ENCODE results near the gene RGSL1. TPM values are rescaled to one million over a fixed set of nuclear protein-coding genes. Genes with fewer than 3 reads are reported as not detected.

Gene RGSL1
- total RNA-seq, 2 experiments from 2014 or later: not detected

DNA sequence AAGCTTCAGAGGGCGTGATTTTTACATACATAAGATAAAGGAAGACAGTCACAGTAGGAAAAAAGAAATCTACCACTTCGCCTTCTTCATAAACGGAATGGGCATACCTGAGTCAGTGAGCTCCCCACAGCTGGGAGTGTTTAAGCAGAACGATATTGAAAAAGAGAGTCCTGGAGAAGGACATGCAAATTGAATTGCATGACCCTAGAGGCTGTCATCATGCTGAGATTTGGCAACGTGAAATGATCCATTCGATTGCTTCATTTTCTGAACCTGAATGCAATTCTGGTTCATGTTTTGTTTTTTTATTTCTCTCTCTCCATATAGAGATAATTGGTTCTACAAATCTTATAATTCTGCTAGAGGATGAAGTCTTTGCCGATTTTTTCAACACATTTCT is 3.7 kb downstream of the RGSL1 start:
- peaks cover 8% of the 10 kb centered on the region for H3K27me3 Mint-ChIP-seq
- intact Hi-C loops (cut with micrococcal nuclease): no loop called here
- H3K4me1 Mint-ChIP-seq (ENCODE audit: low read depth): no peaks in the 10 kb centered on the region
- H3K27ac Mint-ChIP-seq: no peak overlapping the region
- POLR2A ChIA-PET: no interaction called here
- DNase-seq: no peak
- no peak overlapping the region for H3K4me3 Mint-ChIP-seq
- no peaks in the 10 kb centered on the region for H3K36me3 Mint-ChIP-seq
- CTCF ChIA-PET: no interaction called here
- H3K9me3 Mint-ChIP-seq: no peaks in the 10 kb centered on the region

- Mint-ChIP-seq H3K36me3 (peaks cover 2% of the 10 kb centered on the region), H3K4me1 (ENCODE audit: low read depth) (no peaks in the 10 kb centered on the region), H3K27me3 (peaks cover 18% of the 10 kb centered on the region), H3K4me3 (no peak overlapping the region), H3K9me3 (no peaks in the 10 kb centered on the region), H3K27ac (no peak overlapping the region)
- ChIA-PET POLR2A (no interaction called here), CTCF (interaction anchor here (0.7 to 1.0 kb wide), 3 partner anchors 10 to 138 kb away, joined by 3 to 4 read pairs (median 3); no protein-coding TSS in a partner anchor)
- no peak for DNase-seq
- intact Hi-C loops (cut with micrococcal nuclease): no loop called here
These were observed 7.9 kb downstream of the RGSL1 start for GRCh38 chr1:182457844-182458243.

DNA sequence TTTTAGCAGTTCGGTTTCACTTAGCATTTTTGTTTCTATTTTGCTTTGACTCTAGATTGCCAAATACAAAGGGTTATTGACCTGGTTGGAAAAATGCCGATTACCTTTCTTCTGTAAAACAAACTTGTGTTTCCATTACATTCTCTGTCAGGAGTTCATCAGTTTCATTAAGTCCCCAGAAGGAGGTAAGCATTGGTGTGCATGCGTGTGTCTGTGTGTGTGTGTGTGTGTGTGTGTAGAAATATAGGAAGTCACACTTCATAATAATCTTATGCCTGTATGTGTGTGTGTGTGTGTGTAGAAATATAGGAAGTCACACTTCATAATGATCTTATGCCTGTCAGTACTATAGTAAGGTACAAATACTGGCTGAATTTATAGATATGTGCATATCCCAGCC is 10.0 kb downstream of the RGSL1 start:
- Mint-ChIP-seq H3K27me3 (peaks cover 18% of the 10 kb centered on the region), H3K9me3 (peaks cover under 1% of the 10 kb centered on the region), H3K36me3 (peaks cover 2% of the 10 kb centered on the region), H3K4me1 (ENCODE audit: low read depth) (no peaks in the 10 kb centered on the region), H3K27ac (no peak overlapping the region), H3K4me3 (no peak overlapping the region)
- intact Hi-C loops (cut with micrococcal nuclease): no loop called here
- ChIA-PET POLR2A (no interaction called here), CTCF (no interaction called here)
- DNase-seq: no peak

- ChIA-PET POLR2A (no interaction called here), CTCF (no interaction called here)
- DNase-seq: no peak
- Mint-ChIP-seq H3K27me3 (peaks cover 20% of the 10 kb centered on the region), H3K4me3 (no peak overlapping the region), H3K27ac (no peak overlapping the region), H3K4me1 (ENCODE audit: low read depth) (no peaks in the 10 kb centered on the region), H3K9me3 (peaks cover 5% of the 10 kb centered on the region), H3K36me3 (peaks cover 2% of the 10 kb centered on the region)
- intact Hi-C loops (cut with micrococcal nuclease): no loop called here
These were observed 10.6 kb downstream of the RGSL1 start for GRCh38 chr1:182460550-182460951.

DNA sequence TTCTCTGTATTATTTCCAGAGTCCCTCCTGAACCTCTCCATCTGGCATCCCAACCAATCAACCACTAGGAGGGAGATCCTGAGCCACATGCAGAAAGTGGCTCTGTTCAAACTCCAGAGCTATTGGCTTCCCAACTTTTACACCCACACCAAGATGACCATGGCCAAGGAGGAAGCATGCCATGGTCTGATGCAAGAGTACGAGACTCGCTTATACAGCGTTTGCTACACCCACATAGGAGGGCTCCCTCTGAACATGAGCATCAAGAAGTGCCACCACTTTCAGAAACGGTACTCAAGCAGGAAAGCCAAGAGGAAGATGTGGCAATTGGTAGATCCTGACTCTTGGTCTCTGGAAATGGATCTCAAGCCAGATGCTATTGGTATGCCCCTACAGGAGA is 23.6 kb downstream of the RGSL1 start:
- CTCF ChIA-PET: no interaction called here
- Mint-ChIP-seq H3K4me1 (ENCODE audit: low read depth) (no peaks in the 10 kb centered on the region), H3K36me3 (no peaks in the 10 kb centered on the region), H3K4me3 (no peak overlapping the region), H3K27me3 (peaks cover 17% of the 10 kb centered on the region), H3K9me3 (peaks cover 12% of the 10 kb centered on the region), H3K27ac (no peak overlapping the region)
- no peak for DNase-seq
- intact Hi-C loops (cut with micrococcal nuclease): no loop called here
- POLR2A ChIA-PET: no interaction called here

DNA sequence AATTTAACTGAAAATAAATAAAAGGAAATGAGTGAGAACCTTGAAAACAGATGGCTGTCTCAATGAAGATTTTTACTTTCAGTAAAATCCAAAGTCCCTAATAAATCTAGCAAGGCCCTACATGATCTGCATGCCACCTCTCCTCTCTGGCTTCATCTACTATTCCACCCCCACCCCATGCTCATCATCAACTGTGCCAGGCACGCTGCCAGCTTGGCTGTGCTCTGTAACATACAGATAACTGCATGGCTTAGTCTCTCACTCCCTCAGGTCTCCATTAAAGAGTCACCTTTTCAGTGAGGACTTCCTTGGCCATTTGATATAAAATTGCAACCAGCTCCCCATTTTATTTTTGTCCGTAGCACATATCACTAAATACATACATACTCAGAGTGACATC is 26.7 kb downstream of the RGSL1 start:
- Mint-ChIP-seq H3K9me3 (peaks cover 18% of the 10 kb centered on the region), H3K27ac (no peak overlapping the region), H3K27me3 (peaks cover 14% of the 10 kb centered on the region), H3K4me1 (ENCODE audit: low read depth) (no peaks in the 10 kb centered on the region), H3K36me3 (no peaks in the 10 kb centered on the region), H3K4me3 (no peak overlapping the region)
- intact Hi-C loops (cut with micrococcal nuclease): no loop called here
- POLR2A ChIA-PET: no interaction called here
- DNase-seq: no peak
- CTCF ChIA-PET: no interaction called here

GRCh38 chr1:182478238-182478637 is 28.3 kb downstream of the RGSL1 start:
- Mint-ChIP-seq H3K4me3 (no peak overlapping the region), H3K9me3 (peaks cover 18% of the 10 kb centered on the region), H3K27me3 (peaks cover 14% of the 10 kb centered on the region), H3K27ac (no peak overlapping the region), H3K4me1 (ENCODE audit: low read depth) (no peaks in the 10 kb centered on the region), H3K36me3 (no peaks in the 10 kb centered on the region)
- POLR2A ChIA-PET: no interaction called here
- intact Hi-C loops (cut with micrococcal nuclease): no loop called here
- CTCF ChIA-PET: no interaction called here
- no peak for DNase-seq

DNA sequence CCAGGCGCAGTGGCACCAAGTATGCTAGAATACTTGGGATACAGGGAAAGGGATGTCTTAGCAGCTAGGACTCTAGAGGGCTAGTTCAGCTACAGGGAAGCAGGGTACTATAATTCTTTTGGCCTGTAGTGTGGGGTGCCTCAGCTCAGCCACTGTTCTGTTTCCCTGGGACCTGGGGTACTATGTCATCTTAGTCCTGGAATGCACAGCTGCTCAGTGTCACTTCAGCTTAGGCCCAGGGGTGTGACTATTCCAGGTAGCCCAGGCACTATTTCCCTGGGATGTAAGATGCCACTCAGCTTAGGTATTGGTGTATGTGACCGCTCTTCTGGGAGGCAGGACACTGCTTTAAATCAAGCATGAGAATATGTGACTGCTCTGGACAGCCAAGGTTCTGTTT is 34.1 kb downstream of the RGSL1 start:
- ChIA-PET CTCF (interaction anchor here (0.9 to 1.2 kb wide), 3 partner anchors 27 to 111 kb away, joined by 3 read pairs; no protein-coding TSS in a partner anchor), POLR2A (no interaction called here)
- Mint-ChIP-seq H3K27me3 (peaks cover 6% of the 10 kb centered on the region), H3K27ac (no peak overlapping the region), H3K4me3 (no peak overlapping the region), H3K36me3 (no peaks in the 10 kb centered on the region), H3K4me1 (ENCODE audit: low read depth) (no peaks in the 10 kb centered on the region), H3K9me3 (peaks cover under 1% of the 10 kb centered on the region)
- DNase-seq: no peak
- intact Hi-C loops (cut with micrococcal nuclease): no loop called here

GRCh38 chr1:182484531-182485257 is 34.7 kb downstream of the RGSL1 start:
- Mint-ChIP-seq H3K36me3 (no peaks in the 10 kb centered on the region), H3K27me3 (peaks cover 6% of the 10 kb centered on the region), H3K27ac (no peak overlapping the region), H3K4me1 (ENCODE audit: low read depth) (no peaks in the 10 kb centered on the region), H3K4me3 (no peak overlapping the region), H3K9me3 (no peaks in the 10 kb centered on the region)
- ChIA-PET CTCF (interaction anchor here (0.6 to 1.2 kb wide), 4 partner anchors 27 to 856 kb away, joined by 3 to 5 read pairs (median 3); no protein-coding TSS in a partner anchor), POLR2A (no interaction called here)
- DNase-seq: peak; percentile 10
- intact Hi-C loops (cut with micrococcal nuclease): no loop called here

DNA sequence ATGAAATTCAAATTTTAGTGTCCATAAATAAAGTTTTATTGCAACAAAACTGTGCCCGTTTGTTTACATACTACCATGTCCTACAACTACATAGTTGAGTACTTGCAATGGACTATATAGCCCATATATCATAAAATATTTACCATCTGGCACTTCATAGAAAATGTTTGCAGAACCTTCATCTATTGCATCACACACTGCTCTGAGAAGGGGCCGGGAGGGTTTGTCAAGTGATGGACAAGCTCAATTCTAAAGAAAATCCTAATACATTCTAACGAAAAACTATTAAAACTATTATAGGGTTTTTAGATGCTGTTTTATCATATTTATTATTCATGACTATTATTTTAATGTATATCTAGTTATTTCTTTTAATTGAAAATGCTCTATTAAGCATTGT is 35.9 kb downstream of the RGSL1 start:
- Mint-ChIP-seq H3K9me3 (no peaks in the 10 kb centered on the region), H3K4me3 (no peak overlapping the region), H3K27ac (no peak overlapping the region), H3K36me3 (no peaks in the 10 kb centered on the region), H3K27me3 (peaks cover 4% of the 10 kb centered on the region), H3K4me1 (ENCODE audit: low read depth) (no peaks in the 10 kb centered on the region)
- ChIA-PET CTCF (no interaction called here), POLR2A (no interaction called here)
- intact Hi-C loops (cut with micrococcal nuclease): no loop called here
- DNase-seq: no peak

- Mint-ChIP-seq H3K4me1 (ENCODE audit: low read depth) (no peaks in the 10 kb centered on the region), H3K27ac (no peak overlapping the region), H3K4me3 (no peak overlapping the region), H3K27me3 (peaks cover 4% of the 10 kb centered on the region), H3K9me3 (no peaks in the 10 kb centered on the region), H3K36me3 (no peaks in the 10 kb centered on the region)
- CTCF ChIA-PET: no interaction called here
- no peak for DNase-seq
- POLR2A ChIA-PET: no interaction called here
- intact Hi-C loops (cut with micrococcal nuclease): no loop called here
These were observed 38.9 kb downstream of the RGSL1 start for GRCh38 chr1:182488803-182489202.

GRCh38 chr1:182493063-182493462 is 43.1 kb downstream of the RGSL1 start:
- CTCF ChIA-PET: no interaction called here

DNA sequence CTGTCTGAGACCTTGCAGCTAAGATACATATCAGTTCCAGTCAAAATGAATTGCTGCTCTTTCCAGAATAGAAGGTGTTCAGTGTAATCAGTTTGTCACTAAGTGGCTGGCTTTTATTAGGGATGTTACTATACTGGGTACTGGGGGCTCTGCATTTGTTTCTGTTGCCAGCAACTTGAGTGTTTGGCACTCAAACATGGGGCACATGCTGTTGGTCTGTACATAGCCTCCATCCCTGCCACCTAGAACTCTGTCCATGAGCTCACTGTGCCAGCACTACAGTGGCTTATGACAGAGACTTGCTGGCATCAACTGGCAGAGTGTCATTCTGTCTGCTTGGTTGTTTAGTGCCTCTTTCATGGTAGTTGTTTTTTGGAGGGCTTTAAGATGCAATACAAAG is 45.1 kb downstream of the RGSL1 start:
- POLR2A ChIA-PET: no interaction called here
- Mint-ChIP-seq H3K27ac (no peak overlapping the region), H3K36me3 (no peaks in the 10 kb centered on the region)

More at GRCh38 chr1:182493063-182493462, 43.1 kb downstream of the RGSL1 start:
- Mint-ChIP-seq H3K27ac (no peak overlapping the region), H3K36me3 (no peaks in the 10 kb centered on the region), H3K4me1 (ENCODE audit: low read depth) (no peaks in the 10 kb centered on the region), H3K4me3 (no peak overlapping the region), H3K9me3 (no peaks in the 10 kb centered on the region), H3K27me3 (peaks cover 1% of the 10 kb centered on the region)
- no peak for DNase-seq
- POLR2A ChIA-PET: no interaction called here
- intact Hi-C loops (cut with micrococcal nuclease): no loop called here

More for the DNA sequence above, 45.1 kb downstream of the RGSL1 start:
- Mint-ChIP-seq H3K9me3 (no peaks in the 10 kb centered on the region), H3K27me3 (no peaks in the 10 kb centered on the region), H3K4me3 (no peak overlapping the region), H3K4me1 (ENCODE audit: low read depth) (no peaks in the 10 kb centered on the region)
- intact Hi-C loops (cut with micrococcal nuclease): no loop called here
- no peak for DNase-seq
- CTCF ChIA-PET: no interaction called here
